HL-60 (cell line): Measurements from ENCODE around the gene AKR1B1.

Source experiments
- CTCF ChIP-seq: IDR thresholded peaks from one replicate; pipeline ENCODE4 v1.5.1; 2011; ENCODE audit warnings: low read length, control low read depth, inconsistent platforms; ENCODE audit not compliant: insufficient read depth
- GABPA ChIP-seq: IDR thresholded peaks from 2 replicates; pipeline ENCODE4 v1.6.1; 2012; ENCODE audit warnings: low read depth
- POLR2AphosphoS5 ChIP-seq: IDR thresholded peaks from 2 replicates; pipeline ENCODE4 v1.6.1; 2012; ENCODE audit warnings: low read depth
- SPI1 ChIP-seq: IDR thresholded peaks from 2 replicates; pipeline ENCODE4 v1.6.1; 2012; ENCODE audit warnings: low read depth, mild to moderate bottlenecking, borderline replicate concordance

- no peak for TF ChIP-seq CTCF
- TF ChIP-seq POLR2AphosphoS5, result no peak
- no peak for TF ChIP-seq GABPA
- no peak for TF ChIP-seq SPI1
Observed at GRCh38 chr7:134502463-134503371, 43.8 kb upstream of the AKR1B1 start.
